Measurements from ENCODE around the gene ZFP62. TPM values are rescaled to one million over a fixed set of nuclear protein-coding genes. Genes with fewer than 3 reads are reported as not detected.
"Not testable (repeated sequence)": the region's sequence is repeated elsewhere in the genome, so short reads cannot be mapped to it uniquely, and the experiment has no call there.

ZFP62 gene
- total RNA-seq, 1 experiment from 2014 or later, result 34.4 TPM

- no peaks in the 10 kb centered on the region for H3K36me3 Mint-ChIP-seq (ENCODE audit: insufficient read depth, unreplicated experiment)
- no peak overlapping the region for H3K27ac Mint-ChIP-seq (ENCODE audit: unreplicated experiment)
- H3K9me3 ChIP-seq, result peaks cover 4% of the 10 kb centered on the region; the same call in 1 of the 2 replicates
- H3K27me3 ChIP-seq (replicated peaks; ENCODE audit: control insufficient read depth, insufficient read depth, low read length), result no peaks in the 10 kb centered on the region
- H3K4me3 Mint-ChIP-seq (ENCODE audit: unreplicated experiment), result no peak overlapping the region
- no peaks in the 10 kb centered on the region for H3K9me3 Mint-ChIP-seq (ENCODE audit: unreplicated experiment)
- no TSS peak for BruUV-seq (replicated peaks)
- peaks cover 19% of the 10 kb centered on the region for H3K4me1 Mint-ChIP-seq (ENCODE audit: low read depth, unreplicated experiment)
- POLR2A ChIA-PET, result no interaction called here
- CTCF ChIA-PET, result no interaction called here
- H3K27me3 Mint-ChIP-seq (ENCODE audit: insufficient read depth, unreplicated experiment), result no peaks in the 10 kb centered on the region
- no peak overlapping the region for H3K4me3 ChIP-seq (ENCODE audit: low read depth, low read length)
- H3K4me1 ChIP-seq, result peaks cover 30% of the 10 kb centered on the region
- no peak for DNase-seq
- H3K36me3 ChIP-seq (ENCODE audit: control insufficient read depth, insufficient read depth, low read length), result no peaks in the 10 kb centered on the region
- TF ChIP-seq CTCF (IDR thresholded peaks at IDR 0.05; ENCODE audit: insufficient read depth in 1 of 2, low read depth in 1 of 2, low read length in 1 of 2, severe bottlenecking in 1 of 2, unreplicated experiment in 1 of 2), result no peak
- intact Hi-C loops (cut with micrococcal nuclease; ENCODE audit: unreplicated experiment), result no loop called here
These were observed 40.4 kb upstream of the ZFP62 start for GRCh38 chr5:180901319-180902009.

- no peak overlapping the region for H3K27ac Mint-ChIP-seq (ENCODE audit: unreplicated experiment)
- peak overlapping the region; percentile 25 for H3K4me3 Mint-ChIP-seq (ENCODE audit: unreplicated experiment)
- Histone ChIP-seq H3K36me3 (ENCODE audit: control insufficient read depth, insufficient read depth, low read length) (no peaks in the 10 kb centered on the region), H3K27me3 (replicated peaks; ENCODE audit: control insufficient read depth, insufficient read depth, low read length) (no peaks in the 10 kb centered on the region), H3K4me1 (peaks cover 30% of the 10 kb centered on the region), H3K4me3 (ENCODE audit: low read depth, low read length) (no peak overlapping the region), H3K9me3 (peaks cover 7% of the 10 kb centered on the region; the same call in 1 of the 2 replicates)
- H3K4me1 Mint-ChIP-seq (ENCODE audit: low read depth, unreplicated experiment), result peaks cover 19% of the 10 kb centered on the region
- POLR2A ChIA-PET, result no interaction called here
- TF ChIP-seq CTCF (IDR thresholded peaks at IDR 0.05; ENCODE audit: insufficient read depth in 1 of 2, low read depth in 1 of 2, low read length in 1 of 2, severe bottlenecking in 1 of 2, unreplicated experiment in 1 of 2), result no peak
- CTCF ChIA-PET, result no interaction called here
- DNase-seq, result no peak
- intact Hi-C loops (cut with micrococcal nuclease; ENCODE audit: unreplicated experiment), result no loop called here
- H3K36me3 Mint-ChIP-seq (ENCODE audit: insufficient read depth, unreplicated experiment), result no peaks in the 10 kb centered on the region
- no peaks in the 10 kb centered on the region for H3K9me3 Mint-ChIP-seq (ENCODE audit: unreplicated experiment)
- H3K27me3 Mint-ChIP-seq (ENCODE audit: insufficient read depth, unreplicated experiment), result no peaks in the 10 kb centered on the region
- BruUV-seq (replicated peaks), result no TSS peak
These were observed 39.1 kb upstream of the ZFP62 start for GRCh38 chr5:180900178-180900577.

GRCh38 chr5:180898621-180899246, 37.7 kb upstream of the ZFP62 start, which contains the start of gene BTNL8:
BTNL8 (plus strand) TSS chr5:180899159; CDS start chr5:180899311, 152 bp downstream.
- Mint-ChIP-seq H3K27ac (ENCODE audit: unreplicated experiment) (peak within 1 kb of the TSS; percentile 1), H3K4me1 (ENCODE audit: low read depth, unreplicated experiment) (peaks cover 19% of the 10 kb centered on the region), H3K36me3 (ENCODE audit: insufficient read depth, unreplicated experiment) (no peaks in the 10 kb centered on the region), H3K4me3 (ENCODE audit: unreplicated experiment) (peak within 1 kb of the TSS; percentile 57), H3K27me3 (ENCODE audit: insufficient read depth, unreplicated experiment) (no peaks in the 10 kb centered on the region), H3K9me3 (ENCODE audit: unreplicated experiment) (peaks cover 6% of the 10 kb centered on the region)
- BruUV-seq (replicated peaks), result no TSS peak
- H3K9me3 ChIP-seq, result peaks cover 7% of the 10 kb centered on the region; the same call in 1 of the 2 replicates
- H3K4me1 ChIP-seq, result peaks cover 30% of the 10 kb centered on the region
- peak within 1 kb of the TSS; percentile 4 for H3K4me3 ChIP-seq (ENCODE audit: low read depth, low read length)
- no peaks in the 10 kb centered on the region for H3K36me3 ChIP-seq (ENCODE audit: control insufficient read depth, insufficient read depth, low read length)
- no peaks in the 10 kb centered on the region for H3K27me3 ChIP-seq (replicated peaks; ENCODE audit: control insufficient read depth, insufficient read depth, low read length)
- intact Hi-C loops (cut with micrococcal nuclease; ENCODE audit: unreplicated experiment), result no loop called here
- DNase-seq, result peak; percentile 47 to 75
- POLR2A ChIA-PET, result no interaction called here
- CTCF ChIA-PET, result no interaction called here
- no peak for TF ChIP-seq CTCF (IDR thresholded peaks at IDR 0.05; ENCODE audit: insufficient read depth in 1 of 2, low read depth in 1 of 2, low read length in 1 of 2, severe bottlenecking in 1 of 2, unreplicated experiment in 1 of 2)

GRCh38 chr5:180895330-180895729, 34.3 kb upstream of the ZFP62 start:
- H3K4me3 Mint-ChIP-seq (ENCODE audit: unreplicated experiment); H3K27ac Mint-ChIP-seq (ENCODE audit: unreplicated experiment); intact Hi-C loops (cut with micrococcal nuclease; ENCODE audit: unreplicated experiment); CTCF ChIA-PET; POLR2A ChIA-PET; H3K36me3 ChIP-seq (ENCODE audit: control insufficient read depth, insufficient read depth, low read length); BruUV-seq (replicated peaks); H3K27me3 Mint-ChIP-seq (ENCODE audit: insufficient read depth, unreplicated experiment); H3K4me3 ChIP-seq (ENCODE audit: low read depth, low read length); H3K9me3 ChIP-seq; DNase-seq; H3K36me3 Mint-ChIP-seq (ENCODE audit: insufficient read depth, unreplicated experiment); H3K27me3 ChIP-seq (replicated peaks; ENCODE audit: control insufficient read depth, insufficient read depth, low read length): not testable (repeated sequence)
- Mint-ChIP-seq H3K4me1 (ENCODE audit: low read depth, unreplicated experiment) (peaks cover 12% of the 10 kb centered on the region), H3K9me3 (ENCODE audit: unreplicated experiment) (peaks cover 17% of the 10 kb centered on the region)
- peaks cover 29% of the 10 kb centered on the region for H3K4me1 ChIP-seq

All from Caco-2 (cell line).